Peyer's patch (tissue), 4 donors: Measurements from ENCODE around the gene FMO5. TPM values are rescaled to one million over a fixed set of nuclear protein-coding genes. Genes with fewer than 3 reads are reported as not detected.

Source experiments
- DNase-seq, 3 donors: peaks; one replicate each; pipeline ENCODE4 v3.0.0-alpha.2; 2017 to 2019
- H3K27ac ChIP-seq, 4 donors: fragments of 200-600 bp; sonication (generic); one replicate each; pipeline ENCODE4 v1.5.1; 2016 to 2019
- H3K27me3 ChIP-seq, 2 donors: fragments of 200-600 bp; sonication (generic); one replicate each; pipeline ENCODE4 v1.5.1; 2019
- H3K36me3 ChIP-seq, 3 donors: fragments of 200-600 bp; sonication (generic); one replicate each; pipeline ENCODE4 v1.5.1; 2016 to 2019
- H3K4me1 ChIP-seq, 4 donors: fragments of 200-600 bp; sonication (generic); one replicate each; pipeline ENCODE4 v1.5.1; 2016 to 2019
- H3K4me3 ChIP-seq, 4 donors: fragments of 200-600 bp; sonication (generic); 1 replicate in 3 of 4; 2 replicates in 1 of 4; pipeline ENCODE4 v1.5.1; 2016 to 2019; ENCODE audit warnings: mild to moderate bottlenecking in 1 of 4
- H3K9me3 ChIP-seq, 4 donors: fragments of 200-600 bp; sonication (generic); one replicate each; pipeline ENCODE4 v1.5.1; 2016 to 2019; ENCODE audit warnings: mild to moderate bottlenecking in 1 of 4
- CTCF ChIP-seq, 6 experiments: fragments of 450-650 bp in 4 of 6; fragments of 200-600 bp in 2 of 6; sonication (generic) in 1 of 6; IDR thresholded peaks; one replicate each; pipeline ENCODE4 v1.5.1; 2017 to 2019; ENCODE audit warnings: antibody characterized with exemption in 6 of 6, mild to moderate bottlenecking in 3 of 6, moderate library complexity in 1 of 6
- POLR2A ChIP-seq, 2 donors: fragments of 450-650 bp; IDR thresholded peaks; one replicate each; pipeline ENCODE4 v1.5.1; 2017; ENCODE audit warnings: antibody characterized with exemption in 2 of 2, mild to moderate bottlenecking in 2 of 2, moderate library complexity in 2 of 2
- total RNA-seq, 4 donors: library from RNA; depleted of rRNA; stranded (reverse); fragments of >200 nt; gene quantifications; one replicate each; pipeline ENCODE4 v1.1.0, GENCODE V29; 2016

FMO5 gene
- 100 to 1,000 TPM in 3 of 4 donors, 10 to 100 TPM in 1; 31.4 to 156 (median 127) TPM for total RNA-seq

GRCh38 chr1:147225193-147225730, at the start of gene FMO5:
Gene FMO5 (minus strand): TSS chr1:147225339. CDS start chr1:147225029, 310 bp downstream.
- Histone ChIP-seq H3K4me3 (peak within 1 kb of the TSS; percentile 49 to 73 (median 63)), H3K4me1 (peaks cover 0 to 14% (median 0%) of the 10 kb centered on the region in 4 donors), H3K27ac (peak within 1 kb of the TSS; percentile 72 to 85 (median 83)), H3K36me3 (no peaks in the 10 kb centered on the region), H3K27me3 (no peaks in the 10 kb centered on the region), H3K9me3 (no peaks in the 10 kb centered on the region)
- DNase-seq = peak; percentile 68 to 86 (median 81)
- TF ChIP-seq CTCF (IDR thresholded peaks at IDR 0.05) = peak; percentile 9 to 60 (median 36)
- TF ChIP-seq POLR2A (IDR thresholded peaks at IDR 0.05) = peak; percentile 44 to 59

GRCh38 chr1:147273409-147274336, 48.5 kb upstream of the FMO5 start:
- Histone ChIP-seq H3K36me3 (peaks cover 0 to 63% (median 0%) of the 10 kb centered on the region in 3 donors), H3K27ac (no peak overlapping the region), H3K4me1 (no peaks in the 10 kb centered on the region), H3K9me3 (no peaks in the 10 kb centered on the region), H3K4me3 (no peak overlapping the region), H3K27me3 (no peaks in the 10 kb centered on the region)
- TF ChIP-seq POLR2A (IDR thresholded peaks at IDR 0.05) (no peak), CTCF (IDR thresholded peaks at IDR 0.05) (peak; percentile 23 to 56 (median 55))
- no peak for DNase-seq

GRCh38 chr1:147272042-147272441, 46.9 kb upstream of the FMO5 start:
- Histone ChIP-seq H3K27me3 (no peaks in the 10 kb centered on the region), H3K36me3 (peaks cover 0 to 66% (median 0%) of the 10 kb centered on the region in 3 donors), H3K27ac (no peak overlapping the region), H3K4me1 (no peaks in the 10 kb centered on the region), H3K4me3 (no peak overlapping the region), H3K9me3 (no peaks in the 10 kb centered on the region)
- TF ChIP-seq CTCF (IDR thresholded peaks at IDR 0.05) (no peak), POLR2A (IDR thresholded peaks at IDR 0.05) (no peak)
- DNase-seq = no peak

- no peak overlapping the region for H3K4me3 ChIP-seq
- peaks cover 0 to 63% (median 0%) of the 10 kb centered on the region in 3 donors for H3K36me3 ChIP-seq
- no peaks in the 10 kb centered on the region for H3K9me3 ChIP-seq
- H3K27ac ChIP-seq = no peak overlapping the region
- H3K27me3 ChIP-seq = no peaks in the 10 kb centered on the region
- DNase-seq = no peak
- TF ChIP-seq POLR2A (IDR thresholded peaks at IDR 0.05) (no peak), CTCF (IDR thresholded peaks at IDR 0.05) (no peak)
- no peaks in the 10 kb centered on the region for H3K4me1 ChIP-seq
Observed at GRCh38 chr1:147270721-147271120, 45.6 kb upstream of the FMO5 start.

- no peaks in the 10 kb centered on the region for H3K27me3 ChIP-seq
- no peak for DNase-seq
- no peaks in the 10 kb centered on the region for H3K4me1 ChIP-seq
Observed at GRCh38 chr1:147267711-147268110, 42.6 kb upstream of the FMO5 start.

More at GRCh38 chr1:147267711-147268110, 42.6 kb upstream of the FMO5 start:
- no peaks in the 10 kb centered on the region for H3K9me3 ChIP-seq
- TF ChIP-seq CTCF (IDR thresholded peaks at IDR 0.05) = no peak
- TF ChIP-seq POLR2A (IDR thresholded peaks at IDR 0.05) = no peak
- H3K4me3 ChIP-seq = no peak overlapping the region
- H3K36me3 ChIP-seq = peaks cover 0 to 68% (median 0%) of the 10 kb centered on the region in 3 donors
- H3K27ac ChIP-seq = no peak overlapping the region
